ENCODE measurements around the gene ADGRG3. TPM values are rescaled to one million over a fixed set of nuclear protein-coding genes. Genes with fewer than 3 reads are reported as not detected.

The ADGRG3 gene
- total RNA-seq, 4 donors from 2014 or later = 3.8 to 14.2 (median 8.2) TPM

DNA sequence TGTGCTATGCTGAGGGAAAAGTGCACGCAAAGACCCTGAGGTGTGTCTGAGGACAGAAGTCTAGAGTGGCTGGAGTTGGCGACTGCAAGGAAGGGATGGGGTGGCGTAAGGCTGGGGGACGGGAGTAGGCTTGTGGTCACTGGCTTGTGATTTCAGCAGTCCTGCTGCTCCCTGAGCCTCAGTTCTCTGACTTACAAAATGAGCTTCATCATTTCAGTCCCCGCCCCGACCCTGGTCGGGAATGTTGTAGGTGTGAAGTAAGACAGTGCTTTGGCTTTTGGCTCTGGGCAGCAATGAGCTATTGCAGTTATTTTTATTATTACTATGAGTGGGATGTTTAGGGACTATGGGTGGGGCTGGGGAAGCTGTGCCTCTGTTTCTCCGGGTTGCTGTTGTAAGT, 31.1 kb upstream of the ADGRG3 start:
- no peaks in the 10 kb centered on the region for H3K9me3 ChIP-seq
- peak overlapping the region; percentile 51 to 99 (median 94) for H3K27ac ChIP-seq
- 62 to 72% methylated on average over 8 of the region's 8 CpGs for WGBS, 2 donors
- H3K4me3 ChIP-seq (replicated peaks in 1 of 3) = no peak overlapping the region
- TF ChIP-seq, protein P1, sequence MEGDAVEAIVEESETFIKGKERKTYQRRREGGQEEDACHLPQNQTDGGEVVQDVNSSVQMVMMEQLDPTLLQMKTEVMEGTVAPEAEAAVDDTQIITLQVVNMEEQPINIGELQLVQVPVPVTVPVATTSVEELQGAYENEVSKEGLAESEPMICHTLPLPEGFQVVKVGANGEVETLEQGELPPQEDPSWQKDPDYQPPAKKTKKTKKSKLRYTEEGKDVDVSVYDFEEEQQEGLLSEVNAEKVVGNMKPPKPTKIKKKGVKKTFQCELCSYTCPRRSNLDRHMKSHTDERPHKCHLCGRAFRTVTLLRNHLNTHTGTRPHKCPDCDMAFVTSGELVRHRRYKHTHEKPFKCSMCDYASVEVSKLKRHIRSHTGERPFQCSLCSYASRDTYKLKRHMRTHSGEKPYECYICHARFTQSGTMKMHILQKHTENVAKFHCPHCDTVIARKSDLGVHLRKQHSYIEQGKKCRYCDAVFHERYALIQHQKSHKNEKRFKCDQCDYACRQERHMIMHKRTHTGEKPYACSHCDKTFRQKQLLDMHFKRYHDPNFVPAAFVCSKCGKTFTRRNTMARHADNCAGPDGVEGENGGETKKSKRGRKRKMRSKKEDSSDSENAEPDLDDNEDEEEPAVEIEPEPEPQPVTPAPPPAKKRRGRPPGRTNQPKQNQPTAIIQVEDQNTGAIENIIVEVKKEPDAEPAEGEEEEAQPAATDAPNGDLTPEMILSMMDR (IDR thresholded peaks at IDR 0.05) = no peak
- no peak for TF ChIP-seq POLR2A (IDR thresholded peaks at IDR 0.05)
- no peaks in the 10 kb centered on the region for H3K27me3 ChIP-seq
- DNase-seq = no peak
- intact Hi-C loops (cut with DNase I) = no loop called here
- peaks cover 79 to 98% of the 10 kb centered on the region in 2 donors for H3K4me1 ChIP-seq
- peaks cover 0 to 3% of the 10 kb centered on the region in 2 donors for H3K36me3 ChIP-seq

DNA sequence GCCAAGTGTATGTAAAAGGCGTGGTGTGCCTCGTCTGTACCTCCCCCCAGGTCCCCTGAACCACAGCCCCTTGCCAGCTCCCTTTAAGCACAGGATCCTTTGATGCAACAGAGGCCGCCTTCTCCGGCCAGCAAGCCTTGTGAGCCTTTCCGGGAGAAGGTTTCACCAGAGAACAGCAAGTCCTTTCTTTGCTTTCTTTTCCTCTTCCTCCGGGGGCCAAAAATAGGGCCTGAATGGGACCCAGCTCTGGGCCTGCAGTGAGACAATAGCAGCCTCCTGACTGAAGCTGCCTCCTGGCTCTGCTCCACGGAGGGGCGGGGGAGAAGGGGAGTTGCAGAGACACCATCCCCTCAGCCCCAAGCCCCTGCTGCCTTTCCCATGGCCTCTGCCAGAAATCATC, 30.7 kb upstream of the ADGRG3 start:
- Histone ChIP-seq H3K4me1 (peaks cover 79 to 97% of the 10 kb centered on the region in 2 donors), H3K9me3 (no peaks in the 10 kb centered on the region), H3K27ac (peak overlapping the region; percentile 82 to 99 (median 94)), H3K4me3 (replicated peaks in 1 of 3) (no peak overlapping the region), H3K36me3 (peaks cover 0 to 3% of the 10 kb centered on the region in 2 donors), H3K27me3 (no peaks in the 10 kb centered on the region)
- intact Hi-C loops (cut with DNase I) = no loop called here
- no peak for DNase-seq
- 30 to 40% methylated on average over 6 to 8 of the region's 8 CpGs for WGBS, 2 donors
- TF ChIP-seq, protein P1 (IDR thresholded peaks at IDR 0.05) = no peak
- TF ChIP-seq POLR2A (IDR thresholded peaks at IDR 0.05) = no peak

DNA sequence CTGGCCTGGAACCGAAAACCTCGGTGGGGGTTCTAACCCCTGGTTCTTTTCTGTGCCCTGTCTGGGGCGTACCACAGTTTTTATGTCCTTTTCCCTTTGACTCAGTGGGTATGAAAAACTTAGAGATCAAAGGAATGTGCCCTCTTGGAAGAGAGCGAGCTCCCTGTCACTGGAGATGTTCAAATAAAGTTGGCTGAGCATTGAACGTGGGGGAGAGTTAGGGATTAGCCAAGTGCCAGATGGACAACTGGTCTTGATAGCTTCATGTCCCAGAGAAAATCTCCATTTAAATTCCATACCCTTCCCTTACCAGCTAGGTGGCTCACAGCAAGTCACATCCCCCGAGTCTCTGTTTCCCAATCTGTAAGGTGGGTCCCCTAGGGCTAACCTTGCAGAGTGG, 30.1 kb upstream of the ADGRG3 start:
- DNase-seq = no peak
- WGBS, 2 donors = 75 to 84% methylated on average over 6 of the region's 6 CpGs
- H3K27ac ChIP-seq = peak overlapping the region; percentile 82 to 99 (median 94)
- no peaks in the 10 kb centered on the region for H3K27me3 ChIP-seq
- H3K4me1 ChIP-seq = peaks cover 85 to 96% of the 10 kb centered on the region in 2 donors
- no peaks in the 10 kb centered on the region for H3K9me3 ChIP-seq
- H3K4me3 ChIP-seq (replicated peaks in 1 of 3) = no peak overlapping the region
- intact Hi-C loops (cut with DNase I) = no loop called here
- H3K36me3 ChIP-seq = peaks cover 0 to 3% of the 10 kb centered on the region in 2 donors
- no peak for TF ChIP-seq POLR2A (IDR thresholded peaks at IDR 0.05)
- TF ChIP-seq, protein P1 (IDR thresholded peaks at IDR 0.05) = no peak

DNA sequence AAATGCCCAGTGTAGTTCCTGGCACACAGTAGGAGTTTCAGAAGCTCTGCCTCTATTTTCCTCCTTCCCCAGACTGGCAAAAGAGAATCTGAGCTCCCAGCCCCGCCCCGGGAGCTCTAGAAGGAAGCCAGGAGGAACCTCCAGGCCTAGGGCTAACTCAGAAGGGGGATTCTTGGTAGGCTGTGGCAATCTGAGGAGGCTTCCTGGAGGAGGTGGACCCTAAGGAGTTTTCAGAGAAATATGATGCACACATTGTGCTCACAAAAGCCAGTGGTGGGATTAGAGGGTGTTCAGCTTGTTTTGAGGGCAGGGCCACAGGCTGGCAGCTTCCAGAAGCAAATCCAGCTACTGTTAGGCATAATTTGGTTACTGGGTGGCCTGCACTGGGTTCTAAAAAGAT, 29.7 kb upstream of the ADGRG3 start:
- H3K4me1 ChIP-seq = peaks cover 86 to 96% of the 10 kb centered on the region in 2 donors
- H3K4me3 ChIP-seq (replicated peaks in 1 of 3) = no peak overlapping the region
- intact Hi-C loops (cut with DNase I) = no loop called here
- H3K36me3 ChIP-seq = peaks cover 0 to 3% of the 10 kb centered on the region in 2 donors
- TF ChIP-seq, protein P1 (IDR thresholded peaks at IDR 0.05) = no peak
- no peak for TF ChIP-seq POLR2A (IDR thresholded peaks at IDR 0.05)
- DNase-seq = no peak
- WGBS, 2 donors = 91 to 100% methylated on average over 1 to 2 of the region's 2 CpGs
- no peaks in the 10 kb centered on the region for H3K27me3 ChIP-seq
- H3K27ac ChIP-seq = peak overlapping the region; percentile 82 to 99 (median 94)
- H3K9me3 ChIP-seq = no peaks in the 10 kb centered on the region

DNA sequence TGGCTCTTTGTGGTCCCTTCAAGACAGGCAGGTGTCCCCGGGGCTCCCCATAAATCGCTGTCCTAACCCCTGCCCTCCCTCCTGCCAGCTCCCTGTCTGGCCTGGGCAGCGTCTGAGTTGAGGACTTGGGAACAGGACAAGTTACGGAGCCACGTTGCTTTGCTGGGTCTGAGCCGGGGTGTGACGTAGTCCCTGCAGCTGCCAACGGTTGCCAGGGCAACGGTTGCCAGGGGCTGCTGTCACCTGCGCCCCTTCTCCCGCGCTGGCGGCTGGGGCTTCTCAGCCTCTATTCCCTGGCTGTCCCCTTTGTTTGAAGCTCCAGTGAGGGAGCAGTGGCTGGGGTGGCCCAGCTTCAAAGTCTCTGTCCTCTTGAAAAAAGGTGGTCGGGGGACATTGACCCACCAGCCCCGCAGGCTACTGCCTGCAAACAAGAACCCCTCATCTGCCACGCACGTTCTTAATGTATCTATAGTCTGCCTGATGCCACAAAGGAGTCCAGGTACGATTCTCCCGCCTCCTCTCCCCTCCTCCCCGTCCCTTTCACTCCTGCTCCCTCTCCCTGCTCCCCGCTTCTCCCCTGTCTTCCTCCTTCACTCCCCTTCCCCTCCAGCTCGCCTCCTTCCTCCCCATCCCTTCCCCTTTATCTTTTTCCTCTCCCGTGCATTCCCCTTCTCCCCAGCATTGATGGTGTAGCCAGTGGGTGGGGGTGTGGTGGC, 28.8 kb upstream of the ADGRG3 start:
- TF ChIP-seq, protein P1 (IDR thresholded peaks at IDR 0.05) = no peak
- TF ChIP-seq POLR2A (IDR thresholded peaks at IDR 0.05) = peak in 1 of 2 donors; percentile 37
- peaks cover 78 to 93% of the 10 kb centered on the region in 2 donors for H3K4me1 ChIP-seq
- H3K27ac ChIP-seq = peak overlapping the region; percentile 82 to 99 (median 94)
- no peaks in the 10 kb centered on the region for H3K9me3 ChIP-seq
- H3K27me3 ChIP-seq = no peaks in the 10 kb centered on the region
- WGBS, 2 donors = 38 to 52% methylated on average over 14 to 22 of the region's 23 CpGs
- H3K4me3 ChIP-seq (replicated peaks in 1 of 3) = no peak overlapping the region
- intact Hi-C loops (cut with DNase I) = no loop called here
- DNase-seq = peak; percentile 74 to 76
- peaks cover 0 to 3% of the 10 kb centered on the region in 2 donors for H3K36me3 ChIP-seq

Data from thyroid gland (tissue), 4 donors.